GM12891 (cell line): ENCODE measurements around the gene LPA.
"Not testable (repeated sequence)": the region's sequence is repeated elsewhere in the genome, so short reads cannot be mapped to it uniquely, and the experiment has no call there.

Experiments
- POLR2A ChIP-seq: IDR thresholded peaks from 2 replicates; pipeline ENCODE4 v1.6.1; 2011; ENCODE audit warnings: low read depth, low read length, control low read depth
- POLR2AphosphoS5 ChIP-seq: IDR thresholded peaks from 2 replicates; pipeline ENCODE4 v1.6.1; 2011; ENCODE audit warnings: low read depth, low read length, control low read depth
- TAF1 ChIP-seq: IDR thresholded peaks from 2 replicates; pipeline ENCODE4 v1.6.1; 2011; ENCODE audit warnings: low read depth, low read length, control low read depth

- TF ChIP-seq POLR2AphosphoS5, POLR2A, TAF1: not testable (repeated sequence)
Measured at GRCh38 chr6:160708993-160709392, 44.9 kb upstream of the LPA start.
